AG10803 (cell line): Measurements from ENCODE around the gene TCEAL1.
"Not testable (repeated sequence)": the region's sequence is repeated elsewhere in the genome, so short reads cannot be mapped to it uniquely, and the experiment has no call there.

Experiments used
- DNase-seq: peaks from one replicate; pipeline ENCODE4 v3.0.0; 2010; ENCODE audit warnings: low read depth
- H3K4me3 ChIP-seq: 2 replicates; pipeline ENCODE4 v1.5.1; 2011; ENCODE audit warnings: mild to moderate bottlenecking, low read length, control low read depth
- TF ChIP-seq, protein P1 (sequence below): conservative IDR thresholded peaks from 2 replicates; pipeline ENCODE4 v1.5.1; 2011; ENCODE audit warnings: mild to moderate bottlenecking, low read length, control low read depth, inconsistent platforms

The TCEAL1 gene

DNA sequence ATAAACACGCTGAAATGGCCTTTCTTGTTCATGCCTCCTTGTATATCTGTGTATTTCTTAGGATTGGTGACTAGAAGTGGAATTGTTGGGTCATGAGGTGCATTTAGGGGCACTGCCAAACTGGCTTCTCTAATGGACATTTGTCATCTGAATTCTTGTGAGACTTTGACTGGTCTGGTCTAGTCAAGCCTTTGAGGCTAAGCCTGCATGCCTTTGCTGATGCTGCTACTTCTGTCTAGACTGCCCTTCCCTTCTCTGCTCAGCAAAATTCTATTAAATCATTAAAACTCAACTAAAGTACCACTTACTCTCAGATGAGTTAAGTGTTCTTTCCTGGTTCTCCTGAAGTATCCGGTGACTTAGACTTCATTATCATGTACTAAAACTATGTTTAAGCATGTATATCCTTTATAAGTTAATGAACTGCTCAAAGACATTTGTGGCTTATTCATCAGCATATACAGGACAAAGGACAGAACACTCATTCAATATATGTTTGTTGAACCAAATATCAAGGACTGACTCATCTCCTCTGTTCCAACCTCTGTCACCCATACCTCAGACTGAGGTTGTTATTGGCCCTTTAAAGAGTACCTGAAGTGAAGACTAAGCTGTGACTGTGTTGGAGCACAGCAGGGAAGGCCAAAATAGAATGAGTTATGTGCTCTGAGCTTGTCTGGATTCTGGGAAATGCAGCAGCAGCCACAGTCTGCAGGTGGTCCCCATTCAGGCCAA lies 9.0 kb downstream of the TCEAL1 start:
- TF ChIP-seq, protein P1, sequence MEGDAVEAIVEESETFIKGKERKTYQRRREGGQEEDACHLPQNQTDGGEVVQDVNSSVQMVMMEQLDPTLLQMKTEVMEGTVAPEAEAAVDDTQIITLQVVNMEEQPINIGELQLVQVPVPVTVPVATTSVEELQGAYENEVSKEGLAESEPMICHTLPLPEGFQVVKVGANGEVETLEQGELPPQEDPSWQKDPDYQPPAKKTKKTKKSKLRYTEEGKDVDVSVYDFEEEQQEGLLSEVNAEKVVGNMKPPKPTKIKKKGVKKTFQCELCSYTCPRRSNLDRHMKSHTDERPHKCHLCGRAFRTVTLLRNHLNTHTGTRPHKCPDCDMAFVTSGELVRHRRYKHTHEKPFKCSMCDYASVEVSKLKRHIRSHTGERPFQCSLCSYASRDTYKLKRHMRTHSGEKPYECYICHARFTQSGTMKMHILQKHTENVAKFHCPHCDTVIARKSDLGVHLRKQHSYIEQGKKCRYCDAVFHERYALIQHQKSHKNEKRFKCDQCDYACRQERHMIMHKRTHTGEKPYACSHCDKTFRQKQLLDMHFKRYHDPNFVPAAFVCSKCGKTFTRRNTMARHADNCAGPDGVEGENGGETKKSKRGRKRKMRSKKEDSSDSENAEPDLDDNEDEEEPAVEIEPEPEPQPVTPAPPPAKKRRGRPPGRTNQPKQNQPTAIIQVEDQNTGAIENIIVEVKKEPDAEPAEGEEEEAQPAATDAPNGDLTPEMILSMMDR: no peak
- no peak for DNase-seq
- no peak overlapping the region for H3K4me3 ChIP-seq

DNA sequence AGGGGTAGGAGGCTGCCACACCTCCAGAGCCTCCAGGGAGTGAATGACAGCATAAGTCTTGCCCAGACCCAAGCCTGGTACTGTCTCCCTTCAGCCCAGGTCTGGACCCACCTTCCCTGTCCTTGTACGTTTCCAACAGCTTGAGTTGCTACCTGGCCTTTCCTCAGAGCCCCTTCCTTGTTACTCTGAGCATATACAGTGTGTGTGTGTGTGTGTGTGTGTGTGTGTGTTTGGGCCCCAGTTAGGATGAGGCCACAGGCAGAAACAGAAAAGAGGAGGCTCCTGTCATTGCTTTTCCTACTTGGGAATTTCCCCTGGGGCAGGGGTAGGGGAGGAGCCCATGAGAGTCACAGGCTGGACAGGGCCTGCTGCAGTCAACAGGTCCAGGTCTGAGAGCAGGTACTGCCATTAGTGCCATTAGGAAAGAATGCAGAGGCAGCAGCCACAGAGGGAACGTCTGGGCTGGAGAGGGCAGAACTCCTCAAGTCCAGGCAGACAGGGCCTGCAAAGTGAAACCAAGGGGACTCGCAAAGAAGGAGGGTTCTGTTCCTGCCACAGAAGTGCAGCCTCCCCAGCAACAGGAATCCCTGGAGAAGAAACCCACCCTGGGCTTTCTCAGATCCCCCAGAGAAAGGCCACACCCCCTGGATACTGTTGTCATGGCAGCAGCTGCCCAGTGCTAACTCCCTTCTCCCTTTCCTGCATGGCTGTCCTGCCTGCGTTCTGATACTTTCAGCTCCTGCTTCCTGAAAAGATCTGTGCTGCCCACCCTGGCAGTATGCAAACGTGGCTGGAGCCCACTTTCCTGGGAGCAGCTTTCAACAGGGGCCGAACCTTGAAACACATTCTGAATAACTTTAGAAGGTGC lies 9.9 kb downstream of the TCEAL1 start:
- H3K4me3 ChIP-seq, DNase-seq: not testable (repeated sequence)

DNA sequence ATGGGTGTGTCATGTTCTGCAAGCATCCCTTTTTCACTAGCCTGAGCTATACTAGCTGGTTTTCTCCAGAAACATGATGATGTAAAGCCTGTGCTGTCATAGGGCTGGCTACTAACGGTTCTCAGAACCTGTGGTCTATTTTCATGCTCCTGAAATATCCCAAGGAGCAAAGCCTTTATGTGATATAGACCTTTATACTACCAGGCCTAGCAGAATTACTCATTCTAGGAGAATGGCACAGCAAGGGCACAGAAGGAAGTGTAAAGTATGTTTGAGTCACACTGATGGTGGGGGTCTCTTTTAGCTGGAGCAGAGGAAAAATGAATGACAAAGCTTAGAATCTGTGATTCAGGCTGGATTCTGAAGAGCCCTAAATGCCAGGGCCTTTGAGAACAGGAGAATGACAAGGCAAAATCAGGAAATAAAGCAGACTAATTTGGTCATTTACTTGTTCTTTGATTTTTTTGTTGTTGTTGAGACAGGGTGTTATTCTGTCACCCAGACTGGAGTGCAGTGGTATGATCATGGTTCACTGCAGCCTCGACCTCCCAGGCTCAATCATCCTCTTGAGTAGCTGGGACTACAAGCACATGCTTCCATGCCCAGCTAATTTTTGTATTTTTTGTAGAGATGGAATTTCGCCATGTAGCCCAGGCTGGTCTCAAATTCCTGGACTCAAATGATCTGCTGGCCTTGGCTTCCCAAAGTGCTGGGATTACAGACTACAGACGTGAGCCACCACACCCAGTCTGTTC lies 11.8 kb downstream of the TCEAL1 start:
- DNase-seq: no peak
- TF ChIP-seq, protein P1: no peak
- no peak overlapping the region for H3K4me3 ChIP-seq

DNA sequence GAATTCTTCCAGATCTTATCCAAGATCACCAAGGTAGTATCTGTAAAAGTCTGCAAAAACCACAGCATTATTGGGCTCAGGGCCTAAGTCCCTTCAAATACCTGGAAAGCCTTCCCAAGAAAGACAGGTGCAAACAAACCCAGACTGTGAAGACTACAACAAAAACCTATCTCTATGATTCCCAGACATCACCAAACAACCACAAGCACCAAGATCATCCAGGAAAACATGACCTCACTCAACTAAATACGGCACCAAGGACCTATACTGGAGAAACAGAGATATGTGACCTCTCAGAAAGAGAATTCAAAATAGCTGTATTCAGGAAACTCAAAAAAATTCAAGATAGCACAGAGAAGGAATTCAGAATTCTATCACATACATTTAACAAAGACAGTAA lies 15.3 kb downstream of the TCEAL1 start:
- DNase-seq: no peak
- TF ChIP-seq, protein P1: no peak
- no peak overlapping the region for H3K4me3 ChIP-seq

DNA sequence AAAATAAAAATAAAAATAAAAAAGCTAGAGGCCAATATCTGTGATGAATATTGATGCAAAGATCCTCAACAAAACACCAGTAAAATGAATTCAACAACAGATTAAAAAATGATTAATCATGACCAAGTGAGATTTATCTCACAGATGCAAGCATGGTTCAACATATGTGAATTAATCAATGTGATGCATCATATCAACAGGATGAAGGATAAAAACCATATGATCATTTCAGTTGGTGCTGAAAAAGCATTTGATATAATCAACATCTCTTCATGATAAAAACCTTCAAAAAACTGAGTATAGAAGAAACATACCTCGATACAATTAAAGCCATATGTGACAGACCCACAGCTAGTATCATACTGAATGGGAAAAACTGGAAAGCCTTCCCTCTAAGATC lies 18.9 kb downstream of the TCEAL1 start:
- no peak overlapping the region for H3K4me3 ChIP-seq
- DNase-seq: no peak
- TF ChIP-seq, protein P1: no peak

DNA sequence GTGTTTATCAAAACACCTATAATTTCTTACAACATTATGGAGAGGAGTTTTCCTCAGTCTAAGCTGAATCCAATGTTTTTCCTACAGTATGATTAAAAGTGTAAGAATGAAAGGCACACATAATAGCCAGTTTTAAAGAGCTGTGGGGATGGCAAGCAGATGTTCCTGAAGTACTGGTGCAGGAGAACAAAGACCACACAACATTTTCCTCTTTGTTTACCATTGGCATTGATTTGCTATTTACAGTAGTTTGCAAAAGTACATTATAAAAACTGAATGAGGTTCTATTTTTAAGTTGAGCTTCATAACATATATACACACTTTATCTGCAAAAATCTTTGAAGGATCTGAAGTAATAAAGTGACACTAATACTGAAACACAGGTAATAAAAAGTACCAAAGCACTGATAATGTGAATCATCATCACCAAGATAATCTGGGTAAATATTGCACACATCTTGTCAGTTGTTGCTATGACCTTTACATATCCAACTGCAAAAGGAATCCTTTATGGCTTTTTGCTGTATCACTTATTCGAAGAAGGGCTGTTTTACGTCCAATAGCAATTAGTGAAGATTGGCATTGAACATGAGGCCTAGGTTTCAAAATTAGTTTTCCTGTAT lies 22.5 kb downstream of the TCEAL1 start:
- no peak for DNase-seq
- TF ChIP-seq, protein P1: no peak

DNA sequence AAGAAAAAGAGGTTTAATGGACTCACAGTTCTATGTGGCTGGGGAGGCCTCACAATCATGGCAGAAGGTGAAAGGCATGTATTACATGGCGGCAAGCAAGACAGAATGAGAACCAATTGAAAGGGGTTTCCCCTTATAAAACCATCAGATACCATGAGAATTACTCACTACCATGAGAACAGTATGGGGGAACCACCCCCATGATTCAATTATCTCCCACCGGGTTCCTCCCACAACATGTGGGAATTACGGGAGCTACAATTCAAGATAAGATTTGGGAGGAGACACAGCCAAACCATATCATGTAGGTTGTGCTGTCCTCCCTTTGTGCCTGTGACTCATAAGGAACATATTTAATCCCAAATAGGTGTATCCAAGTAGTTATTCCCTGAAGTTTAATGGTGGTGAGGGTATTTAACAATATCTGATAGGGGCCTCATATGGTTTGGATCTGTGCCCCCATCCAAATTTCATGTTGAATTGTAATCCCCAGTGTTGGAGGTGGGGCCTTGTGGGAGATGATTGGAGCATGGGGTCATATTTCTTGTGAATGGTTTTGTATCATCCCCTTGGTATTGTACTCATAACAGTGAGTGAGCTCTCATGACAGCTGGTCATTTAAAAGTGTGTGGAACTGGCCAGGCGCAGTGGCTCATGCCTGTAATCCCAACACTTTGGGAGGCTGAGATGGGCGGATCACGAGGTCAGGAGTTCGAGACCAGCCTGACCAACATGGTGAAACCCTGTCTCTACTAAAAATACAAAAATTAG lies 26.6 kb downstream of the TCEAL1 start:
- H3K4me3 ChIP-seq, DNase-seq: not testable (repeated sequence)

More for the DNA sequence above, 22.5 kb downstream of the TCEAL1 start:
- no peak overlapping the region for H3K4me3 ChIP-seq
